ENCODE results near the gene PHF2.

Gene PHF2

GRCh38 chr9:93601063-93601462, 24.7 kb downstream of the PHF2 start:
- no peak for DNase-seq (ENCODE audit: low spot score)

- DNase-seq (ENCODE audit: low spot score): no peak
These were observed 25.3 kb downstream of the PHF2 start for GRCh38 chr9:93601666-93602065.

- no peak for DNase-seq (ENCODE audit: low spot score)
These were observed 26.6 kb downstream of the PHF2 start for GRCh38 chr9:93603011-93603410.

GRCh38 chr9:93603906-93604326, 27.5 kb downstream of the PHF2 start:
- no peak for DNase-seq (ENCODE audit: low spot score)

GRCh38 chr9:93606187-93606586, 29.8 kb downstream of the PHF2 start:
- DNase-seq (ENCODE audit: low spot score): no peak

GRCh38 chr9:93610206-93610605, 33.8 kb downstream of the PHF2 start:
- no peak for DNase-seq (ENCODE audit: low spot score)

- no peak for DNase-seq (ENCODE audit: low spot score)
These were observed 35.8 kb downstream of the PHF2 start for GRCh38 chr9:93612052-93612795.

GRCh38 chr9:93612796-93613154, 36.4 kb downstream of the PHF2 start:
- DNase-seq (ENCODE audit: low spot score): no peak

- no peak for DNase-seq (ENCODE audit: low spot score)
These were observed 36.8 kb downstream of the PHF2 start for GRCh38 chr9:93613174-93613573.

GRCh38 chr9:93613791-93614190, 37.4 kb downstream of the PHF2 start:
- DNase-seq (ENCODE audit: low spot score): no peak

- DNase-seq (ENCODE audit: low spot score): no peak
These were observed 38.6 kb downstream of the PHF2 start for GRCh38 chr9:93614830-93615468.

GRCh38 chr9:93616044-93616443, 39.7 kb downstream of the PHF2 start:
- DNase-seq (ENCODE audit: low spot score): no peak

- no peak for DNase-seq (ENCODE audit: low spot score)
These were observed 40.9 kb downstream of the PHF2 start for GRCh38 chr9:93617273-93617672.

- no peak for DNase-seq (ENCODE audit: low spot score)
These were observed 42.9 kb downstream of the PHF2 start for GRCh38 chr9:93619272-93619775.

- no peak for DNase-seq (ENCODE audit: low spot score)
These were observed 43.7 kb downstream of the PHF2 start for GRCh38 chr9:93620041-93620506.

GRCh38 chr9:93620881-93621820, 44.8 kb downstream of the PHF2 start:
- no peak for DNase-seq (ENCODE audit: low spot score)

- no peak for DNase-seq (ENCODE audit: low spot score)
These were observed 45.5 kb downstream of the PHF2 start for GRCh38 chr9:93621922-93622321.

GRCh38 chr9:93622691-93623090, 46.3 kb downstream of the PHF2 start:
- DNase-seq (ENCODE audit: low spot score): no peak

- DNase-seq (ENCODE audit: low spot score): no peak
These were observed 47.4 kb downstream of the PHF2 start for GRCh38 chr9:93623753-93624152.

GRCh38 chr9:93624431-93624834, 48.0 kb downstream of the PHF2 start:
- no peak for DNase-seq (ENCODE audit: low spot score)

GRCh38 chr9:93624977-93625376, 48.6 kb downstream of the PHF2 start:
- no peak for DNase-seq (ENCODE audit: low spot score)

- no peak for DNase-seq (ENCODE audit: low spot score)
These were observed 53.5 kb downstream of the PHF2 start for GRCh38 chr9:93629920-93630319.
